ENCODE results near the gene ENTPD8. TPM values are rescaled to one million over a fixed set of nuclear protein-coding genes. Genes with fewer than 3 reads are reported as not detected.

ENTPD8 gene
- total RNA-seq, result not detected in 2 replicates

GRCh38 chr9:137441289-137441934, at the start of gene ENTPD8:
Gene ENTPD8 (minus strand): TSS chr9:137441357. CDS start chr9:137438285, 3,072 bp downstream.

GRCh38 chr9:137459152-137459600, 18.0 kb upstream of the ENTPD8 start, which contains the start of gene NSMF:
Gene NSMF (minus strand): TSS chr9:137459334. CDS start chr9:137459102, 232 bp downstream.

GRCh38 chr9:137422604-137423513, 18.3 kb downstream of the ENTPD8 start, which contains the start of the genes EXD3 and NOXA1:
Gene EXD3 (minus strand): TSS chr9:137423162. CDS start chr9:137395357, 27,805 bp downstream.
Gene NOXA1 (plus strand): TSS chr9:137423393. CDS start chr9:137423530, 137 bp downstream.

Other genes starting within 250 kb of the ENTPD8 start
- gene TPRN, start 240.6 kb downstream of the ENTPD8 start, total RNA-seq, result 9.4 and 14.9 TPM in 2 replicates
- 33.2 and 33.7 TPM in 2 replicates for gene TMEM203, start 235.7 kb downstream of the ENTPD8 start, total RNA-seq
- gene NDOR1, start 235.7 kb downstream of the ENTPD8 start, total RNA-seq, result 8.0 and 9.5 TPM in 2 replicates
- gene RNF208, start 219.1 kb downstream of the ENTPD8 start, total RNA-seq, result not detected in 2 replicates
- gene CYSRT1, start 216.2 kb downstream of the ENTPD8 start, total RNA-seq, result 1.4 TPM in 1 of 2 replicates, not detected in the other
- not detected in 2 replicates for gene RNF224, start 213.9 kb downstream of the ENTPD8 start, total RNA-seq
- gene SLC34A3, start 210.5 kb downstream of the ENTPD8 start, total RNA-seq, result not detected in 2 replicates
- gene TUBB4B, start 200.1 kb downstream of the ENTPD8 start, total RNA-seq, result 118 and 122 TPM in 2 replicates
- not detected in 2 replicates for gene STPG3, start 190.1 kb downstream of the ENTPD8 start, total RNA-seq
- gene NELFB, start 186.0 kb downstream of the ENTPD8 start, total RNA-seq, result 33.9 and 37.6 TPM in 2 replicates
- 4.0 and 5.3 TPM in 2 replicates for gene TOR4A, start 163.6 kb downstream of the ENTPD8 start, total RNA-seq
- gene NRARP, start 139.1 kb downstream of the ENTPD8 start, total RNA-seq, result 0.29 and 1.7 TPM in 2 replicates
- gene EXD3, start 18.2 kb downstream of the ENTPD8 start, total RNA-seq, result 5.3 and 9.4 TPM in 2 replicates
- gene NOXA1, start 18.0 kb downstream of the ENTPD8 start, total RNA-seq, result 0.12 TPM in 1 of 2 replicates, not detected in the other
- 50.7 and 74.4 TPM in 2 replicates for gene NSMF, start 18.0 kb upstream of the ENTPD8 start, total RNA-seq
- gene PNPLA7, start 109.0 kb upstream of the ENTPD8 start, total RNA-seq, result 1.9 and 3.3 TPM in 2 replicates
- 54.0 and 55.8 TPM in 2 replicates for gene MRPL41, start 110.5 kb upstream of the ENTPD8 start, total RNA-seq
- gene DPH7, start 137.6 kb upstream of the ENTPD8 start, total RNA-seq, result 11.9 TPM in 2 replicates
- gene ZMYND19, start 149.2 kb upstream of the ENTPD8 start, total RNA-seq, result 13.0 and 15.5 TPM in 2 replicates
- 8.1 and 18.4 TPM in 2 replicates for gene ARRDC1, start 164.3 kb upstream of the ENTPD8 start, total RNA-seq
- gene EHMT1, start 177.6 kb upstream of the ENTPD8 start, total RNA-seq, result 29.5 and 33.9 TPM in 2 replicates